ENCODE measurements around the gene DPT.
"Not testable (repeated sequence)": the region's sequence is repeated elsewhere in the genome, so short reads cannot be mapped to it uniquely, and the experiment has no call there.

DPT gene

DNA sequence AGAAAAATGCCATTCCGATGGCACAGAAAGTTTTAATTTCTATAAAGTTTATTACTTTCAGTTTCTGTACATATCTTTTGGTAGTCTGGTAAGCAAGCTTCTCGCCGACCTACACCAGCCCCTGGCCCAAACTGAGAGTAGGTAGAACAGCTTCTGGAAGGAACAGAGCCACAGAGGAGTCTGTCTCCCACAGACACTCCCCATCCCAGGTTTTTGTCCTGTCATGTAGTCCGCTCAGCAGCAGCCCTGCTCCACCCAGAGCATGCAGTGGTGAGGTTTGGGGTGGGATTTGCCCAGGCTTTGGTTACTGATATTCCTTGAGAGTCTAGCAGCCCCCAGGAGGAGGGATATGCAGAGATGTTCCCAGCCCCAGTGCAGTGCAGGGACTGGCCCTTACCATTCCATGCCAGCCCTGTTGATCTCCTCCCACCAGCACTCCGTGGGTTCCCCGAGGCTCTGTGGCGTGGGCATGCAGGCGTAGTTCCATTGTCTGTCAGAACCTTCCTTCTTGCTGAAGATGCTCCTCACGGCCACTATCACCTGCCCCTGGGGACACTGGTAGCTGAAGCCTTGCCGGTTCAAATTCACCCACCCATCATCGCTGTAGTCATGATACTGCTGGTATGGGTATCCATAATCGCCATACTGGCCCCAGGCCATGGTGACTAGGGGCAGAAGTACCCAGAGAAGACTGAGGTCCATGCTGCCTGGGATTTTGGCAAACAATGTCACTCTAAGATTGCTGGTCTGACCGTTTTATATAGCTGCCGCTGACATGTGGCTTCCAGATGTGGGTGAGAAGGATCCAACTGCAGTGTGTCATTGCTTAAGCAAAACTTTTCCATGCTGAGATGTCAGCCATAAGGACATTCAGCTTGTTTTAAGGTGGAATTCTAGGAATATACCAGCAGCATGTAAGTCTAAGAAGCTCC lies at the start of gene DPT:
Gene DPT (minus strand): TSS at position 734 of the 932 bp plus-strand sequence. CDS start 32 bp downstream, at position 702.
- DNase-seq, result no peak

- DNase-seq, result no peak
These were observed 46.4 kb upstream of the DPT start for GRCh38 chr1:168775366-168775765.

- no peak for DNase-seq
These were observed 45.2 kb upstream of the DPT start for GRCh38 chr1:168774241-168774640.

GRCh38 chr1:168772428-168773060 lies 43.5 kb upstream of the DPT start:
- DNase-seq, result no peak

DNA sequence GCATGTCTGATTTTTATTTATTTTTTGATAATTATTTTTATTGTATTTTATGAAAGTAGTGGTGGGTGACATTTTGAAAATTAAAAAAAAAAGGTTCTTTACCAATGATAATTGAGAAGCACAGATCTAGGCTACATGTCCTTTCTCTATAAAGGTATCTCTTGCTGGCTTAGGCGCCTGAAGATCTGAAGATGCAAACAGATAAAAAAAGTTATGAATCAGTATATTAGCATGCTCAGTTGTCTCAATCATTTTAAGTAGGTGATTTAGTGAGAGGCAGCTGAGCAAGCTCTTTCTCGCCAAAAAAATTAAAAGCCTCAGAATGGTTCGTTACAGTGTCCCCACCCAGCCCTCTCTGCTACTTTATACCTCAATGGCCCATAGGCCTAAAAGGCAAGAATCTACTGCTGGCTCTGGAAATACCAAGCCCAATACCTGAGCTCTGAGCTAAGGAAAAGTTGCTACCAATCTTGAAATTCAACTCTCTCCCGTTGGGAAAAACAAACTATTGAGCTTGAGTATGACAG lies 42.2 kb upstream of the DPT start:
- DNase-seq, result no peak

GRCh38 chr1:168769893-168770292 lies 40.9 kb upstream of the DPT start:
- not testable (repeated sequence) for DNase-seq

DNA sequence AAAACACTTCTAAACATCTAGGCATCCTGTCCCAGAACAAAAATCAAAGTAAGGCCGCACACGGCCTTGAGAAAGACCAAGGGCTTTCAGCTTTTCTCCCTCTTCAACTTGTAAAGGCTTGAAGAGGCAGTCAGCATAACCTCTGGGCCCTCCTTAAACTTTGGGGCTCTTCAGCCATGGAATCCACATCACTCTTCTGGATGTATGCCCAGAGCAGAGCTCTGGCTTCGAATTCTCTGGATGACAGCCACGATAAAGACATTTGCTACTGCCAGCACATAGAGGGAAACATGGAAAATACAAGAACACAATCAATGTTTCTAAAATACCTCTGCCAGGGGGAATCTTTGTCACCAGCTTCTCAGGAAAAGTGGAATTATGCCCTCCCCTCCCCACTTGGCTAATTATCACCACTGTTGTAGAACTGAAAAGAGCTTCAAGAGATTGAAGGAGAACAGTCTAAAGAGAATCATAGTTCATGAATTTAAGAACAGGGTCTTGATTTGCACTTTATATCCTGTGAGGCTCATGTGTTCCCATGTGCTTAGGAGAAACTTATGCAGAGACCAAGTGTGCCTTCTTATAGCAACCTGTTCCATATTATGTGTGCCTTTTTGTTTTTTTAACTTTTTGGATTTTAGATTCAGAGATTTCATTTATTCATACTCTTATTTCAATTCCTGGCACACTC lies 39.0 kb upstream of the DPT start:
- no peak for DNase-seq

- no peak for DNase-seq
These were observed 37.6 kb upstream of the DPT start for GRCh38 chr1:168766568-168766967.

- no peak for DNase-seq
These were observed 34.0 kb upstream of the DPT start for GRCh38 chr1:168763031-168763430.

DNA sequence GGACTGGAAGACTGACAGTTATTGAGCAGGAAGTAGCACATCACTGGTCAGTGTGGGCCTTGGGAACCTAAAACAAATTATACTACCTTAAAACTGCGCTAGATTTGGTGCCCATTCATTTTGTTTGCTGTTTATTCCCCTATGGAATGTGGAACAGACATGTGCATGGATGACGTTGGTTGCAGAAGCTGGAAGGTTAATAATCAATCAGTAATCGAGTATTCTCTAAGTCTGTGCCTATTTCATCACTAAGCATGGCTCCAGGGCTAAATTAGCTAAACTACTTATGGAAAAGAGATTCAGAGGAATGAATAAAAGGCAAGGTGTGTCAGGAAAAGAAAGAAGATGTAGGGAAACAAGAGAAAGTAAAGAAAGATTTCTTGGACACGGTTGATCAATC lies 33.5 kb upstream of the DPT start:
- no peak for DNase-seq

GRCh38 chr1:168760781-168761180 lies 31.8 kb upstream of the DPT start:
- no peak for DNase-seq

DNA sequence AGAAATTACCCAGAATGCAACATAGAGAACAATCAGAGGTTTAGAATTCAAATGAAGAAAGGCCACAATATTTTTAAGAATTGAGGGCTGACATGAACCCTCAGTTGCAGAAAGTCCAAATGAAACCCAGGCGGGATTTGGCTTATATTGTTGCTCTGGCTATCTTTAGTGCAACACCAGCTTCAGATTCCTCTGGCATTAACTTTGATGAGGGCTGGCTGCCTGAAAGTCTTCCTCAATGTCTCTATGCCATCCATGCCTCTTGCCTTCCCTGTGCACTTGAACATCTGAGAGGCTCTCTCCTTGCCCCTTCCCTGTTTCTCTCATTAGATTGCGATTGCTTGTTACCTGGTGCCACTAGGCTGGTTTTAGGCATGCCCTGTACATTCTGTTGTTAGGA lies 31.2 kb upstream of the DPT start:
- no peak for DNase-seq

DNA sequence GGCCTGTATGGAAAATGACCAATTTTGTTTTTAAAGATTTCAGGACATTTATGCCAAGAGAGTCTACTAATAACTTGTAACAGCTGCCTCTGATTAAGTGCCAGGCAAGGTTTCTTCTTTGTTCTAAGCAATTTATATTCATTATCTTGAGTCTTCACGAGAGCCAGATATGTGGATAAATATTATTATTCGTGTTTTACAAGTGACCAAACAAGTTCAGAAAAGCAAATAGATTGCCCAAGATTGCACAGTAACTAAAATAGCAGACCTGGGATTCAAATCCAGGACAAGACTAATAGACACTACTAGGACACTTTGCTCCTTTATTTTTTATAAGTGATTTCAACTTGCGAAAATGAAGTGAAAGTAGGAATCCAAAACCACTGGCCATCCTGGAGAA lies 30.1 kb upstream of the DPT start:
- DNase-seq, result no peak

GRCh38 chr1:168758503-168758902 lies 29.5 kb upstream of the DPT start:
- DNase-seq, result no peak

DNA sequence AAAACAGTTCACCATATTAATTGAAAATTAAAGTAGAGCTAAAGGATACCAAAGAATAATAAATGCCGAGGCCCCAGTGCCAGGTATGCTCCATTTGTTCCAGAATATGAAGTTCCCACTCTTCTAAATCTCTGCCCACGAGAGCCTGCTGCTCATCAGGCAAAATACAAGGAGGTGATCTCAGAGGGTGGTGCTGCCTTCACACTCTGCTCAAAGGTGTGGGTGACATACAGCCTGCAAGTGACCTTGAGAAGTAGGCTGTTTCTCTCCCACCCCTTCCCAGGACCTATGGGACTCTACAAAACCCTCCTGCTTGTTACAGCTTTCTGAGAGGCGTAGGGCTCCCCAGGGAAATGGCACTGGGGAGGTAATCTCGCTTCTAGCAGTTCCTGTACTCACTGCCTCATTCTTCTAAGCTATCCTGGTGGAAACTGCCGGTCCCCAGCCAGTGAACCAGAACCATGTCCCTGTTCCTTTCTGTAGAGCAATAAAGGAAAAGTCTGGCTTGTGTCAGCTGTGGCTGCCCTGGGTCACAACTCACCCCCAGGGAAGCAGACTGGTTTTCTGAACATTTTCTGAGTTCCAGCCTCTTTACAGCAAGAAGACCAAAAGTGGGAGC lies 26.9 kb upstream of the DPT start:
- no peak for DNase-seq

DNA sequence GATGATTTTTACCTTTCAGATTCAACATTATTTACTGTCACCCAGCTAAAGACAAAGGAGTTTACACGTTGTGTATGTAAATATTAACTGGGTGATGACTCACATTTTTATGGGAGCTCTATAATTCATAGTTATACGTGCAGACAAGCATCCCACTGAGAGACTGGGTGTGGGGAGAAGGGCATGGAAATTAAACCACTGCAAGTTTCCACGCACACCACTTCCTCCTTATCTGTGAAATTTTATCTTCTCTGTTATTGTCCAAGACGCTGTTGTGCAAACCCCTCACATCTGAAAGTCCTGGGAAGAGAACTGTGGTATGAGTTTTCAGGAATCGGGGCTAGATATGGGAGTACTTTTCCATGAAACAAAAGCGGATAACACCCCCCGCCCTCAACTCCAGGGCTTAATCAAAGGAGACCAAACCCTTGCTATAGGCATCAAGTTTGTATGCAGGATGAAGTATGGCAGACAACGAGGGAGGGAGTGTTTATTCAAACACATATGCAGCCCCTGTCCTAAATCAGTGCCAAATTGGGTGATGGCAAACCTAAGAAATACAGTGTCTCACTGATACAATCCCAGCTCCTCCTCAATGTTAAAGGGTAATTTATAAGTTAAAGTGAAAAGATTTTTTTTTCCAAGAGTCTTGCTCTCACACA lies 23.3 kb upstream of the DPT start:
- no peak for DNase-seq

- DNase-seq, result no peak
These were observed 22.2 kb upstream of the DPT start for GRCh38 chr1:168751195-168751650.

DNA sequence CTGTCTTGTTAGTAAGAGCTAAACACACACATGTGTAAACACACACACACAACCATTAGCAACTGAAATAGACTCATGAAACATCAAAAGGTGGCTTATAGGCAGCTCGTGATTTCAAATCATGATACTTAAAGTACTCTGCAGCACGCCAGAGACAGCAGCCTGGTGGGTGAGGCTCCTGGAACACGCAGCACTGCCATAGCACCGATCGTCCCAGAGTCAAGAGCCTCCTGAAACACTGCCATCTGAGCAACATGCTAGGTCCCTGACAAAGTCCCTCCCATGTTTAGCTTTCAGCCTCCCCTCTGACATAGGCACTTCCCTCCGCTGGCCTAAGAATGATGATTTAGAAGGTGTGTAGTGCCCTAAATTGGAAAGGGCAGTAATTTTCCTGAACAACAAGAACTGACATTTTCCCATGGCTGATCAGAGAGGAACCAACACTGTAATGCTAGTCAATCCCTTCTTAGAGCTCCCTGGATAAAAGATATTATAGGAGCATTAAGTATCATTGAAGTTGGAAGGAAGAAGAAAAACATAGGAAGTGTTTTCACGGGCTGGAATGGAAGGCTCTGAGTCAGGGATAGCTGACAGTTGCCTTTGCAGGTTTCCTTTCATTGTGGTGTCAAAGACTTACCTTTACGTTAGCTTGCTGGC lies 14.1 kb upstream of the DPT start:
- no peak for DNase-seq

DNA sequence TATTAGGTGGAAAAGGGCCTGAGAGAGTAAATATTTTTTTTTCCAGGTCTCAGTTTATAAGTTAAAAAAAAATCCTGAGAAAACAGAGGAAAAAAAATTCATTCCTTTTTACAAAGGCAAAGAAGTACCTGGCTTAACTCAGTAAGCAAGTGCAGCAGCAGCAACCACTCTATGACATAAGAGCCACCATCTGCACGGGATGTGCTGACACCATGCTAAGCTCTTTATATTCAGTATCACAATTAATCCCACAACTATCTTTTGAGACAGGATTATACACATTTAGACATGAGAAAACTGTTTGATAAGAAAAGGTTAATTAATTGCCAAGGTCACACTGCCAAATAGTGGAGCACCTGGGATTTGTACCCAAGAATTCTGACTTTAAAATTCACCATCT lies 13.4 kb upstream of the DPT start:
- DNase-seq, result no peak

GRCh38 chr1:168739908-168740307 lies 10.9 kb upstream of the DPT start:
- no peak for DNase-seq

DNA sequence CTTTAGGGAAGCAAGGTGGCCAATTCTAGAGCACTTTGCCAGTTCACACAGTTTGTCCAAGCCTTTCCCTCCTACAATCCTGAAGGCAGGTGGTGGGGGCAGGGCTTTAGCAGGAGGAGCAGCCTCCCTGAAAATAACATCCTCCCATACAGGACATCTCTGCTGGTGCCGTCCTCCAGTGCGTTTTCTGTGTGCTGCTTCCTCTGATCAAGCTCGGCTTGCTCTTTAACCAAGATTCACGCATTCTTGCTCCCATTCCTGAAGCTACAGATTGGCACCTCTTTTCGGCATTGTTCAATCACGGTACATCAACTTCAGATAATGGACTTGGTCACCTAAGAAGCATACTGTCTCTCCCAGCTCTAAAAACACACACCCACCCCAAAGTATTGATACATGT lies 7.5 kb upstream of the DPT start:
- no peak for DNase-seq

- no peak for DNase-seq
These were observed 7.0 kb upstream of the DPT start for GRCh38 chr1:168735974-168736373.
